HepG2 (cell line): ENCODE measurements around the gene GRIN2C. TPM values are rescaled to one million over a fixed set of nuclear protein-coding genes. Genes with fewer than 3 reads are reported as not detected.

ENCODE experiments used
- ATAC-seq: fragments of 200-7000 bp; cut with Tn5 transposase; 3 replicates; pipeline ENCODE4 v1.9.1; 2020; ENCODE audit warnings: mild to moderate bottlenecking, moderate library complexity
- BruUV-seq: library from RNA; stranded (reverse); fragments of 400-500 nt; replicated peaks from 2 replicates; lab custom pipeline; 2021; lab: Mats Ljungman, UMichigan
- CTCF ChIA-PET: fragments of 300-600 bp; formaldehyde crosslinking; extraction: SDS; loops from one replicate; lab custom pipeline; 2021; ENCODE audit warnings: low total read pairs, inconsistent platforms, low intra/inter-chr PET ratio; lab: Yijun Ruan, JAX
- POLR2A ChIA-PET: fragments of 350-600 bp; sonication (Branson Sonifier 250); formaldehyde crosslinking; loops from one replicate; lab custom pipeline; 2020; ENCODE audit warnings: antibody characterized with exemption, inconsistent platforms; lab: Yijun Ruan, JAX
- DNase-seq: peaks from one replicate; pipeline ENCODE4 v3.0.0-alpha.2; 2015; ENCODE audit warnings: low spot score
- FAIRE-seq: peaks from 3 replicates; lab custom pipeline; 2011; peaks lifted over from hg19 to GRCh38; lab: Jason Lieb, UNC
- H2AFZ ChIP-seq: one replicate; pipeline ENCODE4 v1.6.1; 2011; ENCODE audit warnings: low read length, inconsistent platforms
- H3K27ac ChIP-seq: fragments of 300-600 bp; 3 replicates; pipeline ENCODE4 v1.8.0; 2011; ENCODE audit warnings: mixed run types, mild to moderate bottlenecking, mixed read lengths, low read length, inconsistent platforms; ENCODE audit not compliant: insufficient read depth; ENCODE audit errors: extremely low read length
- H3K27me3 ChIP-seq, 2 experiments: fragments of 200-600 bp in 1 of 2; 2 replicates in 1 of 2; 3 replicates in 1 of 2; pipeline versions ENCODE4 v1.6.0 to v1.8.0; 2011; ENCODE audit warnings: low read length in 2 of 2, mild to moderate bottlenecking in 2 of 2, moderate library complexity in 2 of 2, inconsistent platforms in 1 of 2; ENCODE audit not compliant: insufficient read depth in 2 of 2, control insufficient read depth in 1 of 2
- H3K36me3 ChIP-seq, 2 experiments: fragments of 200-600 bp in 1 of 2; replicated peaks in 1 of 2; 2 replicates in 1 of 2; 3 replicates in 1 of 2; pipeline versions ENCODE4 v1.5.1 to v1.8.0; 2011; ENCODE audit warnings: low read length in 2 of 2, inconsistent platforms in 1 of 2; ENCODE audit not compliant: insufficient read depth in 2 of 2, control insufficient read depth in 1 of 2
- H3K4me1 ChIP-seq: 2 replicates; pipeline ENCODE4 v1.5.1; 2012; ENCODE audit warnings: low read length, inconsistent platforms; ENCODE audit not compliant: insufficient read depth
- H3K4me2 ChIP-seq: 2 replicates; pipeline ENCODE4 v1.6.0; 2011; ENCODE audit warnings: low read depth, low read length, inconsistent platforms
- H3K4me3 ChIP-seq, 3 experiments: fragments of 200-600 bp in 1 of 3; sonication (generic), shearing (Covaris generic) in 1 of 3; replicated peaks in 1 of 3; 2 replicates each; pipeline ENCODE4 v1.5.1; 2011 to 2016; ENCODE audit warnings: low read length in 3 of 3, inconsistent platforms in 2 of 3, low read depth in 2 of 3, mild to moderate bottlenecking in 2 of 3, control low read depth in 1 of 3, mixed read lengths in 1 of 3; ENCODE audit not compliant: insufficient read depth in 1 of 3
- H3K79me2 ChIP-seq: one replicate; pipeline ENCODE4 v1.6.1; 2011; ENCODE audit warnings: low read length, inconsistent platforms; ENCODE audit not compliant: insufficient read depth
- H3K9ac ChIP-seq: 2 replicates; pipeline ENCODE4 v1.6.0; 2011; ENCODE audit warnings: mild to moderate bottlenecking, low read depth, low read length, inconsistent platforms; ENCODE audit not compliant: insufficient read depth
- H3K9me3 ChIP-seq: 2 replicates; pipeline ENCODE4 v1.5.1; 2012; ENCODE audit warnings: mild to moderate bottlenecking, low read length
- H4K20me1 ChIP-seq: 2 replicates; pipeline ENCODE4 v1.6.0; 2011; ENCODE audit warnings: inconsistent platforms, mild to moderate bottlenecking, low read length, moderate library complexity; ENCODE audit not compliant: insufficient read depth
- CAMTA2 ChIP-seq: sonication (generic); formaldehyde crosslinking; IDR thresholded peaks from 2 replicates; pipeline ENCODE4 v1.4.0; 2020; ENCODE audit warnings: mild to moderate bottlenecking, missing genetic modification reagents, borderline replicate concordance
- GZF1 ChIP-seq: sonication (generic); formaldehyde crosslinking; IDR thresholded peaks from 2 replicates; pipeline ENCODE4 v1.5.1; 2020; ENCODE audit warnings: mild to moderate bottlenecking, missing genetic modification reagents
- HCFC1 ChIP-seq: fragments of 150-350 bp; IDR thresholded peaks from 2 replicates; pipeline ENCODE4 v1.6.1; 2014; ENCODE audit warnings: low read depth, low read length
- MNT ChIP-seq: fragments of 450-650 bp; IDR thresholded peaks from 2 replicates; pipeline ENCODE4 v1.6.1; 2016
- MYC ChIP-seq: sonication (generic); formaldehyde crosslinking; IDR thresholded peaks from 2 replicates; pipeline ENCODE4 v1.9.0; 2021; ENCODE audit warnings: missing genetic modification reagents, borderline replicate concordance
- SMAD1 ChIP-seq: sonication (generic); formaldehyde crosslinking; IDR thresholded peaks from 2 replicates; pipeline ENCODE4 v1.4.0; 2020; ENCODE audit warnings: missing genetic modification reagents, low read depth, mild to moderate bottlenecking, borderline replicate concordance
- SP4 ChIP-seq: sonication (generic); formaldehyde crosslinking; IDR thresholded peaks from 2 replicates; pipeline ENCODE4 v1.8.1; 2023; ENCODE audit warnings: mild to moderate bottlenecking, missing genetic modification reagents
- TEF ChIP-seq: sonication (generic); formaldehyde crosslinking; IDR thresholded peaks from 2 replicates; pipeline ENCODE4 v1.5.0; 2020; ENCODE audit warnings: missing genetic modification reagents
- UBTF ChIP-seq: sonication (generic); formaldehyde crosslinking; IDR thresholded peaks from 2 replicates; pipeline ENCODE4 v1.4.0; 2020; ENCODE audit warnings: mild to moderate bottlenecking, missing genetic modification reagents
- ZBTB44 ChIP-seq: sonication (generic); formaldehyde crosslinking; IDR thresholded peaks from 2 replicates; pipeline ENCODE4 v1.4.0; 2020; ENCODE audit warnings: missing genetic modification reagents
- ZNF329 ChIP-seq: sonication (generic); formaldehyde crosslinking; IDR thresholded peaks from 2 replicates; pipeline ENCODE4 v1.9.0; 2021; ENCODE audit warnings: low read depth, mild to moderate bottlenecking, missing genetic modification reagents
- ZNF34 ChIP-seq: sonication (generic); formaldehyde crosslinking; IDR thresholded peaks from 2 replicates; pipeline ENCODE4 v1.4.0; 2020; ENCODE audit warnings: mild to moderate bottlenecking, missing genetic modification reagents, borderline replicate concordance
- ZNF687 ChIP-seq: sonication (generic); formaldehyde crosslinking; IDR thresholded peaks from 2 replicates; pipeline ENCODE4 v1.5.1; 2020; ENCODE audit warnings: mild to moderate bottlenecking, missing genetic modification reagents, moderate library complexity
- ZNF768 ChIP-seq: sonication (generic); formaldehyde crosslinking; IDR thresholded peaks from 2 replicates; pipeline ENCODE4 v1.4.0; 2020; ENCODE audit warnings: missing genetic modification reagents
- ZSCAN12 ChIP-seq: sonication (generic); formaldehyde crosslinking; IDR thresholded peaks from 2 replicates; pipeline ENCODE4 v1.9.0; 2021; ENCODE audit warnings: mild to moderate bottlenecking, missing genetic modification reagents
- WGBS: methylation state at CpG from one replicate; pipeline ENCODE4 v1.1.6; 2017; ENCODE audit warnings: low lambda C conversion rate; 5-methylcytosine and 5-hydroxymethylcytosine counted together
- in situ Hi-C: cut with HindIII; loops from 2 replicates; pipeline ENCODE4 v1.10.0; 2017; ENCODE audit warnings: low pct_unique_long_range_greater_than_20kb; ENCODE audit not compliant: extremely low pct_ligation_motif_present
- intact Hi-C: fragments of 100-400 bp; cut with micrococcal nuclease; formaldehyde crosslinking; loops from one replicate; pipeline ENCODE4 v1.10.0; 2022; ENCODE audit not compliant: unreplicated experiment
- polyA plus RNA-seq, 8 experiments: library from polyadenylated mRNA; depleted of rRNA in 3 of 8; stranded (reverse) in 7 of 8; unstranded in 1 of 8; fragments of >200 nt; fragmentation: Illumina TruSeq in 4 of 8; extraction: Trizol in 4 of 8; gene quantifications; 2 replicates each; pipeline versions ENCODE4 v1.2.1 to v1.2.3, GENCODE V29; 2011 to 2016; ENCODE audit warnings: low read depth in 4 of 8, missing spikeins in 1 of 8, mixed read lengths in 1 of 8; ENCODE audit not compliant: insufficient read depth in 1 of 8
- total RNA-seq, 5 experiments: library from RNA; depleted of rRNA; stranded (reverse); fragments of >200 nt; fragmentation: Illumina TruSeq; extraction: Trizol; gene quantifications; 2 replicates each; pipeline ENCODE4 v1.2.3, GENCODE V29; 2016; ENCODE audit warnings: low read depth in 1 of 5

GRIN2C gene
- total and polyA plus RNA-seq, 2 of the 13 experiments (the other 11 are each of a cell fraction or from before 2014, with no cell fraction given), result 0.03 to 0.11 TPM

GRCh38 chr17:74838274-74838673, 21.4 kb downstream of the GRIN2C start:
- no peak for DNase-seq
- ChIA-PET CTCF (no interaction called here), POLR2A (no interaction called here)
- intact Hi-C loops (no loop called here), in situ Hi-C loops (no loop called here)
- Histone ChIP-seq H3K4me1 (peaks cover 16% of the 10 kb centered on the region), H3K4me2 (no peak overlapping the region), H2AFZ (no peak overlapping the region), H3K27me3 (no peaks in the 10 kb centered on the region), H3K4me3 (no peak overlapping the region), H3K36me3 (peaks cover 3% of the 10 kb centered on the region in 2 experiments; a peak in 1 of 5 replicates), H3K9ac (no peak overlapping the region), H3K27ac (no peak overlapping the region), H3K79me2 (no peaks in the 10 kb centered on the region), H3K9me3 (no peaks in the 10 kb centered on the region), H4K20me1 (no peaks in the 10 kb centered on the region)
- no peak for FAIRE-seq
- ATAC-seq, result no peak
- BruUV-seq, result no TSS peak
- 98% methylated on average over 9 of the region's 9 CpGs for whole genome bisulfite sequencing
- TF ChIP-seq TEF (no peak), SMAD1 (no peak), CAMTA2 (CRISPR knock-in tag) (no peak), HCFC1 (no peak), ZNF329 (CRISPR knock-in tag) (no peak), ZBTB44 (CRISPR knock-in tag) (no peak), UBTF (no peak), ZNF34 (CRISPR knock-in tag) (no peak), MYC (CRISPR knock-in tag) (no peak), GZF1 (no peak), MNT (no peak), SP4 (no peak), ZNF687 (CRISPR knock-in tag) (no peak), ZSCAN12 (CRISPR knock-in tag) (no peak), ZNF768 (CRISPR knock-in tag) (no peak)
